DND-41 (cell line): ENCODE measurements around the gene PTPRN2.

Experiments
- ATAC-seq: fragments of 200-7000 bp; cut with Tn5 transposase; 3 replicates; pipeline ENCODE4 v1.9.1; 2021; ENCODE audit warnings: low read depth; ENCODE audit not compliant: insufficient read depth
- DNase-seq: peaks from one replicate; pipeline ENCODE4 v3.0.0-alpha.2; 2020
- H2AFZ ChIP-seq: 2 replicates; pipeline ENCODE4 v1.6.0; 2012; ENCODE audit warnings: low read depth, low read length
- H3K27ac ChIP-seq: 2 replicates; pipeline ENCODE4 v1.5.1; 2012; ENCODE audit warnings: low read length, inconsistent platforms
- H3K27me3 ChIP-seq: fragments of 200-600 bp; sonication (generic); 2 replicates; pipeline ENCODE4 v1.6.0; 2012; ENCODE audit warnings: low read length, mild to moderate bottlenecking, inconsistent platforms; ENCODE audit not compliant: insufficient read depth, poor library complexity
- H3K36me3 ChIP-seq: 2 replicates; pipeline ENCODE4 v1.5.1; 2012; ENCODE audit warnings: low read length, inconsistent platforms; ENCODE audit not compliant: insufficient read depth
- H3K4me1 ChIP-seq: 2 replicates; pipeline ENCODE4 v1.5.1; 2012; ENCODE audit warnings: mild to moderate bottlenecking, low read length; ENCODE audit not compliant: insufficient read depth
- H3K4me2 ChIP-seq: 2 replicates; pipeline ENCODE4 v1.6.0; 2012; ENCODE audit warnings: mild to moderate bottlenecking, moderate library complexity, low read length, inconsistent platforms; ENCODE audit not compliant: insufficient read depth
- H3K4me3 ChIP-seq, 2 experiments: fragments of 200-600 bp in 1 of 2; shearing (Covaris generic) in 1 of 2; 2 replicates each; pipeline ENCODE4 v1.5.1; 2012 to 2016; ENCODE audit warnings: inconsistent platforms in 2 of 2, low read length in 2 of 2, mild to moderate bottlenecking in 2 of 2, low read depth in 1 of 2, moderate library complexity in 1 of 2
- H3K79me2 ChIP-seq: 2 replicates; pipeline ENCODE4 v1.6.0; 2012; ENCODE audit warnings: low read length, inconsistent platforms; ENCODE audit not compliant: insufficient read depth
- H3K9ac ChIP-seq: 2 replicates; pipeline ENCODE4 v1.6.0; 2012; ENCODE audit warnings: low read depth, mild to moderate bottlenecking, inconsistent platforms, low read length, moderate library complexity
- H3K9me3 ChIP-seq: 2 replicates; pipeline ENCODE4 v1.5.1; 2012; ENCODE audit warnings: low read length, moderate library complexity, mild to moderate bottlenecking, inconsistent platforms; ENCODE audit not compliant: insufficient read depth, severe bottlenecking
- H4K20me1 ChIP-seq: 2 replicates; pipeline ENCODE4 v1.6.0; 2012; ENCODE audit warnings: low read length; ENCODE audit not compliant: insufficient read depth
- EZH2 ChIP-seq: IDR thresholded peaks from 3 replicates; pipeline ENCODE4 v1.6.1; 2012; ENCODE audit warnings: borderline replicate concordance, low read depth, mild to moderate bottlenecking, moderate library complexity, low read length, inconsistent platforms; ENCODE audit not compliant: severe bottlenecking
- TF ChIP-seq, protein P1 (sequence below): IDR thresholded peaks from 2 replicates; pipeline ENCODE4 v1.5.1; 2012; ENCODE audit warnings: borderline replicate concordance, low read length, moderate library complexity, mild to moderate bottlenecking; ENCODE audit not compliant: poor library complexity, severe bottlenecking; ENCODE audit errors: extremely low read depth

The PTPRN2 gene

GRCh38 chr7:158391541-158391940, 196.1 kb downstream of the PTPRN2 start:
- no peak for TF ChIP-seq EZH2
- TF ChIP-seq, protein P1, sequence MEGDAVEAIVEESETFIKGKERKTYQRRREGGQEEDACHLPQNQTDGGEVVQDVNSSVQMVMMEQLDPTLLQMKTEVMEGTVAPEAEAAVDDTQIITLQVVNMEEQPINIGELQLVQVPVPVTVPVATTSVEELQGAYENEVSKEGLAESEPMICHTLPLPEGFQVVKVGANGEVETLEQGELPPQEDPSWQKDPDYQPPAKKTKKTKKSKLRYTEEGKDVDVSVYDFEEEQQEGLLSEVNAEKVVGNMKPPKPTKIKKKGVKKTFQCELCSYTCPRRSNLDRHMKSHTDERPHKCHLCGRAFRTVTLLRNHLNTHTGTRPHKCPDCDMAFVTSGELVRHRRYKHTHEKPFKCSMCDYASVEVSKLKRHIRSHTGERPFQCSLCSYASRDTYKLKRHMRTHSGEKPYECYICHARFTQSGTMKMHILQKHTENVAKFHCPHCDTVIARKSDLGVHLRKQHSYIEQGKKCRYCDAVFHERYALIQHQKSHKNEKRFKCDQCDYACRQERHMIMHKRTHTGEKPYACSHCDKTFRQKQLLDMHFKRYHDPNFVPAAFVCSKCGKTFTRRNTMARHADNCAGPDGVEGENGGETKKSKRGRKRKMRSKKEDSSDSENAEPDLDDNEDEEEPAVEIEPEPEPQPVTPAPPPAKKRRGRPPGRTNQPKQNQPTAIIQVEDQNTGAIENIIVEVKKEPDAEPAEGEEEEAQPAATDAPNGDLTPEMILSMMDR = no peak
- Histone ChIP-seq H3K9me3 (no peaks in the 10 kb centered on the region), H2AFZ (no peak overlapping the region), H3K36me3 (no peaks in the 10 kb centered on the region), H3K9ac (no peak overlapping the region), H4K20me1 (no peaks in the 10 kb centered on the region; the same call in none of the 2 replicates), H3K4me3 (no peak overlapping the region), H3K27ac (no peak overlapping the region), H3K4me2 (no peak overlapping the region), H3K27me3 (no peaks in the 10 kb centered on the region), H3K79me2 (no peaks in the 10 kb centered on the region), H3K4me1 (no peaks in the 10 kb centered on the region)
- no peak for DNase-seq
- no peak for ATAC-seq

GRCh38 chr7:158391141-158391540, 196.5 kb downstream of the PTPRN2 start:
- DNase-seq (no peak), ATAC-seq (no peak)
- TF ChIP-seq, protein P1 = no peak
- TF ChIP-seq EZH2 = no peak
- H3K4me2 ChIP-seq = no peak overlapping the region
- no peak overlapping the region for H3K9ac ChIP-seq
- no peaks in the 10 kb centered on the region for H3K36me3 ChIP-seq
- H3K4me1 ChIP-seq = no peaks in the 10 kb centered on the region
- H2AFZ ChIP-seq = no peak overlapping the region
- no peaks in the 10 kb centered on the region; the same call in none of the 2 replicates for H4K20me1 ChIP-seq
- H3K27ac ChIP-seq = no peak overlapping the region
- H3K27me3 ChIP-seq = no peaks in the 10 kb centered on the region
- H3K4me3 ChIP-seq = no peak overlapping the region
- no peaks in the 10 kb centered on the region for H3K9me3 ChIP-seq
- H3K79me2 ChIP-seq = no peaks in the 10 kb centered on the region

DNA sequence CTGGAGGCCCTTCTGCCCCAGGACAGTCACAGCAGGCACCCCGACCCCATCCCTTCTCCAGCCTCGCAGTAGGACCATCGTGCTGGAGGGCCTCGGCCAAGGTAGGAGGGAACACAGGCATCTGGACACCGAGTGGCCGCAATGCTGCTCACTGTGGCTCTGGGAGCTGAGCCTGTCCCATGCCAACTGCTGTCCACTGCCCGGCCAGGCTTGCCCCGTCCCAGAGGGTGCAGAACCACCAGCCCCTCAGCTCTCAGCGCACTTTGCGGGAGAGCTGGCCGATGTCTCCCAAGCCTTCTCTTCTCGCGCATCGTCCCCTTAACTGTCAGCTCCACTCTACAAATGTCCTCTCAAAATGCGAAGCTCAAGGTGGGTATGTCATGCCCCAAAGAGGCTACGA, 197.2 kb downstream of the PTPRN2 start:
- Histone ChIP-seq H3K4me1 (no peaks in the 10 kb centered on the region), H2AFZ (no peak overlapping the region), H3K79me2 (no peaks in the 10 kb centered on the region), H3K27me3 (no peaks in the 10 kb centered on the region), H3K4me3 (no peak overlapping the region), H4K20me1 (no peaks in the 10 kb centered on the region; the same call in none of the 2 replicates), H3K36me3 (no peaks in the 10 kb centered on the region), H3K27ac (no peak overlapping the region), H3K9ac (no peak overlapping the region), H3K9me3 (no peaks in the 10 kb centered on the region), H3K4me2 (no peak overlapping the region)
- DNase-seq = no peak
- ATAC-seq = no peak
- TF ChIP-seq EZH2 = no peak
- TF ChIP-seq, protein P1 = no peak
